Glutamatergic neuron (in vitro differentiated cells): Measurements from ENCODE around the gene LINGO3. TPM values are rescaled to one million over a fixed set of nuclear protein-coding genes. Genes with fewer than 3 reads are reported as not detected.

Experiments
- DNase-seq: peaks from one replicate; pipeline ENCODE4 v3.0.0; 2022
- H3K27ac Mint-ChIP-seq: one replicate; pipeline ENCODE4 v1.8.0; 2020; ENCODE audit warnings: mild to moderate bottlenecking, mixed read lengths, inconsistent platforms; ENCODE audit not compliant: unreplicated experiment
- H3K27me3 Mint-ChIP-seq: one replicate; pipeline ENCODE4 v1.8.0; 2020; ENCODE audit warnings: mild to moderate bottlenecking, moderate library complexity, mixed read lengths, inconsistent platforms; ENCODE audit not compliant: unreplicated experiment
- H3K36me3 Mint-ChIP-seq: one replicate; pipeline ENCODE4 v1.8.0; 2020; ENCODE audit warnings: mild to moderate bottlenecking, mixed read lengths, inconsistent platforms; ENCODE audit not compliant: unreplicated experiment
- H3K4me1 Mint-ChIP-seq: one replicate; pipeline ENCODE4 v1.8.0; 2020; ENCODE audit warnings: mild to moderate bottlenecking, low read depth, mixed read lengths, inconsistent platforms; ENCODE audit not compliant: unreplicated experiment
- H3K4me3 Mint-ChIP-seq: one replicate; pipeline ENCODE4 v1.8.0; 2020; ENCODE audit warnings: mild to moderate bottlenecking, mixed read lengths, inconsistent platforms; ENCODE audit not compliant: unreplicated experiment
- H3K9me3 Mint-ChIP-seq: one replicate; pipeline ENCODE4 v1.8.0; 2020; ENCODE audit warnings: mild to moderate bottlenecking, moderate library complexity, mixed read lengths, inconsistent platforms; ENCODE audit not compliant: unreplicated experiment
- CTCF ChIP-seq: fragments of 200-600 bp; sonication (generic); IDR thresholded peaks from one replicate; pipeline ENCODE4 v1.5.0; 2021; ENCODE audit not compliant: partially characterized antibody, unreplicated experiment
- total RNA-seq: library from RNA; stranded (reverse); fragmentation: NEBNext Ultra II Directional; extraction: Animal tissue kit (Norgen Biotek cat#: 25700); gene quantifications from one replicate; pipeline ENCODE4 v1.2.1, GENCODE V29; 2021; ENCODE audit not compliant: unreplicated experiment

The LINGO3 gene
- total RNA-seq, 1 donor from 2014 or later: 0.25 TPM

GRCh38 chr19:2333027-2333806 lies 25.3 kb upstream of the LINGO3 start:
- peak overlapping the region; percentile 89 for H3K27ac Mint-ChIP-seq
- H3K4me3 Mint-ChIP-seq: peak overlapping the region; percentile 49
- peaks cover 34% of the 10 kb centered on the region for H3K27me3 Mint-ChIP-seq
- peak; percentile 84 for DNase-seq
- peaks cover 39% of the 10 kb centered on the region for H3K4me1 Mint-ChIP-seq
- peaks cover 44% of the 10 kb centered on the region for H3K9me3 Mint-ChIP-seq
- H3K36me3 Mint-ChIP-seq: peaks cover 11% of the 10 kb centered on the region
- TF ChIP-seq CTCF: no peak

- Mint-ChIP-seq H3K4me1 (peaks cover 40% of the 10 kb centered on the region), H3K9me3 (peaks cover 51% of the 10 kb centered on the region), H3K27me3 (peaks cover 37% of the 10 kb centered on the region), H3K27ac (peak overlapping the region; percentile 94), H3K36me3 (peaks cover 11% of the 10 kb centered on the region), H3K4me3 (peak overlapping the region; percentile 46)
- peak; percentile 79 for DNase-seq
- TF ChIP-seq CTCF: no peak
Observed at GRCh38 chr19:2332341-2333026, 24.5 kb upstream of the LINGO3 start.

GRCh38 chr19:2331601-2332246 lies 23.8 kb upstream of the LINGO3 start:
- H3K4me3 Mint-ChIP-seq: peak overlapping the region; percentile 55
- peak overlapping the region; percentile 94 for H3K27ac Mint-ChIP-seq
- peaks cover 54% of the 10 kb centered on the region for H3K9me3 Mint-ChIP-seq
- TF ChIP-seq CTCF: no peak
- H3K36me3 Mint-ChIP-seq: peaks cover 11% of the 10 kb centered on the region
- H3K4me1 Mint-ChIP-seq: peaks cover 35% of the 10 kb centered on the region
- peaks cover 38% of the 10 kb centered on the region for H3K27me3 Mint-ChIP-seq
- no peak for DNase-seq

GRCh38 chr19:2330632-2331284 lies 22.8 kb upstream of the LINGO3 start:
- Mint-ChIP-seq H3K4me3 (peak overlapping the region; percentile 68), H3K9me3 (peaks cover 49% of the 10 kb centered on the region), H3K27ac (peak overlapping the region; percentile 94), H3K27me3 (peaks cover 37% of the 10 kb centered on the region), H3K4me1 (peaks cover 32% of the 10 kb centered on the region), H3K36me3 (peaks cover 1% of the 10 kb centered on the region)
- no peak for DNase-seq
- no peak for TF ChIP-seq CTCF
